Activated CD8-positive, alpha-beta memory T cell treated with anti-CD3 and anti-CD28 coated beads, Interleukin-2, amount 10 ng/mL, durations not matched to agents 7 days and 5 days (primary cell): ENCODE measurements around the gene BAIAP2. TPM values are rescaled to one million over a fixed set of nuclear protein-coding genes. Genes with fewer than 3 reads are reported as not detected.
A peak's percentile ranks its signal among the peaks of the same experiment; 100 is the strongest.

Experiments used
- ATAC-seq: fragments of 150-1000 bp; cut with Tn5 transposase; one replicate; pipeline ENCODE4 v1.10.0; 2021; ENCODE audit warnings: moderate library complexity
- CTCF ChIA-PET: fragments of 350-600 bp; sonication (Branson Sonifier 250); formaldehyde crosslinking; loops from one replicate; lab custom pipeline; 2021; ENCODE audit warnings: antibody characterized with exemption; lab: Charles Lee
- DNase-seq: peaks from one replicate; pipeline ENCODE4 v3.0.0-alpha.2; 2020
- H3K27ac Mint-ChIP-seq: one replicate; pipeline ENCODE4 v1.8.0; 2021; ENCODE audit warnings: mild to moderate bottlenecking, mixed read lengths
- H3K27me3 Mint-ChIP-seq: one replicate; pipeline ENCODE4 v1.8.0; 2021; ENCODE audit warnings: mixed read lengths
- H3K36me3 Mint-ChIP-seq: one replicate; pipeline ENCODE4 v1.8.0; 2021; ENCODE audit warnings: mild to moderate bottlenecking, mixed read lengths
- H3K4me1 Mint-ChIP-seq: one replicate; pipeline ENCODE4 v1.8.0; 2021; ENCODE audit warnings: mixed read lengths
- H3K4me3 Mint-ChIP-seq: one replicate; pipeline ENCODE4 v1.8.0; 2021; ENCODE audit warnings: mild to moderate bottlenecking, moderate library complexity, mixed read lengths
- H3K9me3 Mint-ChIP-seq: one replicate; pipeline ENCODE4 v1.8.0; 2022; ENCODE audit warnings: low read depth, mixed read lengths
- total RNA-seq, 2 experiments: library from RNA; stranded (reverse); gene quantifications; one replicate each; pipeline ENCODE4 v1.2.3, GENCODE V29; 2021

The BAIAP2 gene
- total RNA-seq, 2 experiments from 2014 or later: 4.8 to 7.0 TPM

GRCh38 chr17:80996422-80997305 is 38.3 kb upstream of the BAIAP2 start:
- DNase-seq (no peak), ATAC-seq (no peak)
- Mint-ChIP-seq H3K4me3 (no peak overlapping the region), H3K36me3 (peaks cover 13% of the 10 kb centered on the region), H3K9me3 (no peaks in the 10 kb centered on the region), H3K27me3 (peaks cover 2% of the 10 kb centered on the region), H3K4me1 (peaks cover 22% of the 10 kb centered on the region), H3K27ac (no peak overlapping the region)
- CTCF ChIA-PET: interaction anchor here (1.1 kb wide), 1 partner anchor 98 kb away, joined by 3 read pairs; no protein-coding TSS in a partner anchor

- Mint-ChIP-seq H3K4me1 (peaks cover 23% of the 10 kb centered on the region), H3K9me3 (no peaks in the 10 kb centered on the region), H3K27me3 (peaks cover 7% of the 10 kb centered on the region), H3K36me3 (peaks cover 13% of the 10 kb centered on the region), H3K27ac (no peak overlapping the region), H3K4me3 (no peak overlapping the region)
- DNase-seq (peak; percentile 40), ATAC-seq (peak; percentile 26)
- CTCF ChIA-PET: interaction anchor here (1.1 kb wide), 1 partner anchor 97 kb away, joined by 3 read pairs; no protein-coding TSS in a partner anchor
Observed at GRCh38 chr17:80997424-80998117, 37.4 kb upstream of the BAIAP2 start.

GRCh38 chr17:80998118-80998747 is 36.7 kb upstream of the BAIAP2 start:
- no peak overlapping the region for H3K27ac Mint-ChIP-seq
- no peak for DNase-seq
- H3K36me3 Mint-ChIP-seq: peaks cover 13% of the 10 kb centered on the region
- no peaks in the 10 kb centered on the region for H3K9me3 Mint-ChIP-seq
- CTCF ChIA-PET: interaction anchor here (0.9 to 1.5 kb wide), 3 partner anchors 9 to 103 kb away, joined by 3 to 5 read pairs (median 3); no protein-coding TSS in a partner anchor
- H3K4me1 Mint-ChIP-seq: peaks cover 17% of the 10 kb centered on the region
- no peak for ATAC-seq
- H3K4me3 Mint-ChIP-seq: no peak overlapping the region
- H3K27me3 Mint-ChIP-seq: peaks cover 14% of the 10 kb centered on the region

- DNase-seq (no peak), ATAC-seq (no peak)
- no peaks in the 10 kb centered on the region for H3K9me3 Mint-ChIP-seq
- peaks cover 13% of the 10 kb centered on the region for H3K36me3 Mint-ChIP-seq
- no peak overlapping the region for H3K27ac Mint-ChIP-seq
- H3K4me3 Mint-ChIP-seq: no peak overlapping the region
- peaks cover 19% of the 10 kb centered on the region for H3K27me3 Mint-ChIP-seq
- CTCF ChIA-PET: interaction anchor here (0.9 to 1.5 kb wide), 3 partner anchors 10 to 103 kb away, joined by 3 to 5 read pairs (median 3); no protein-coding TSS in a partner anchor
- peaks cover 17% of the 10 kb centered on the region for H3K4me1 Mint-ChIP-seq
Observed at GRCh38 chr17:80998748-80999535, 36.0 kb upstream of the BAIAP2 start.

GRCh38 chr17:80999536-81000333 is 35.2 kb upstream of the BAIAP2 start:
- Mint-ChIP-seq H3K27ac (no peak overlapping the region), H3K36me3 (peaks cover 13% of the 10 kb centered on the region), H3K4me1 (peaks cover 21% of the 10 kb centered on the region), H3K9me3 (no peaks in the 10 kb centered on the region), H3K27me3 (peaks cover 23% of the 10 kb centered on the region), H3K4me3 (no peak overlapping the region)
- ATAC-seq (no peak), DNase-seq (no peak)
- CTCF ChIA-PET: interaction anchor here (1.5 kb wide), 1 partner anchor 11 kb away, joined by 5 read pairs; no protein-coding TSS in a partner anchor

- CTCF ChIA-PET: interaction anchor here (1.3 kb wide), 1 partner anchor 87 kb away, joined by 3 read pairs; no protein-coding TSS in a partner anchor
- no peaks in the 10 kb centered on the region for H3K9me3 Mint-ChIP-seq
- H3K4me3 Mint-ChIP-seq: no peak overlapping the region
- no peak overlapping the region for H3K27ac Mint-ChIP-seq
- no peak for ATAC-seq
- peaks cover 13% of the 10 kb centered on the region for H3K36me3 Mint-ChIP-seq
- H3K4me1 Mint-ChIP-seq: peaks cover 24% of the 10 kb centered on the region
- H3K27me3 Mint-ChIP-seq: peaks cover 27% of the 10 kb centered on the region
- no peak for DNase-seq
Observed at GRCh38 chr17:81000334-81000630, 34.7 kb upstream of the BAIAP2 start.

- no peaks in the 10 kb centered on the region for H3K9me3 Mint-ChIP-seq
- CTCF ChIA-PET: interaction anchor here (1.3 kb wide), 1 partner anchor 88 kb away, joined by 3 read pairs; no protein-coding TSS in a partner anchor
- H3K27ac Mint-ChIP-seq: no peak overlapping the region
- no peak for ATAC-seq
- peaks cover 20% of the 10 kb centered on the region for H3K4me1 Mint-ChIP-seq
- H3K4me3 Mint-ChIP-seq: no peak overlapping the region
- H3K27me3 Mint-ChIP-seq: peaks cover 27% of the 10 kb centered on the region
- no peak for DNase-seq
- H3K36me3 Mint-ChIP-seq: peaks cover 9% of the 10 kb centered on the region
Observed at GRCh38 chr17:81000631-81001357, 34.2 kb upstream of the BAIAP2 start.

GRCh38 chr17:81002013-81002384 is 33.0 kb upstream of the BAIAP2 start:
- ATAC-seq (no peak), DNase-seq (no peak)
- Mint-ChIP-seq H3K27ac (no peak overlapping the region), H3K9me3 (no peaks in the 10 kb centered on the region), H3K4me1 (peaks cover 19% of the 10 kb centered on the region), H3K4me3 (no peak overlapping the region), H3K36me3 (peaks cover 5% of the 10 kb centered on the region), H3K27me3 (peaks cover 36% of the 10 kb centered on the region)
- CTCF ChIA-PET: interaction anchor here (1.0 to 4.3 kb wide), 2 partner anchors 12 to 20 kb away, joined by 3 to 17 read pairs; partner anchors contain the start of gene CHMP6

- ATAC-seq (no peak), DNase-seq (no peak)
- peaks cover 16% of the 10 kb centered on the region for H3K4me1 Mint-ChIP-seq
- H3K27ac Mint-ChIP-seq: no peak overlapping the region
- H3K4me3 Mint-ChIP-seq: no peak overlapping the region
- H3K9me3 Mint-ChIP-seq: no peaks in the 10 kb centered on the region
- peaks cover 5% of the 10 kb centered on the region for H3K36me3 Mint-ChIP-seq
- CTCF ChIA-PET: interaction anchor here (0.9 to 4.3 kb wide), 4 partner anchors 10 to 95 kb away, joined by 3 to 17 read pairs (median 3); partner anchors contain the start of gene CHMP6
- peaks cover 42% of the 10 kb centered on the region for H3K27me3 Mint-ChIP-seq
Observed at GRCh38 chr17:81002409-81003361, 32.3 kb upstream of the BAIAP2 start.

- CTCF ChIA-PET: interaction anchor here (0.6 to 4.3 kb wide), 6 partner anchors 14 to 98 kb away, joined by 3 to 17 read pairs (median 4); partner anchors contain the start of gene CHMP6
- Mint-ChIP-seq H3K9me3 (no peaks in the 10 kb centered on the region), H3K27me3 (peaks cover 42% of the 10 kb centered on the region), H3K4me1 (peaks cover 14% of the 10 kb centered on the region), H3K4me3 (no peak overlapping the region), H3K27ac (no peak overlapping the region), H3K36me3 (peaks cover 2% of the 10 kb centered on the region)
- ATAC-seq (peak; percentile 27), DNase-seq (no peak)
Observed at GRCh38 chr17:81003711-81004475, 31.1 kb upstream of the BAIAP2 start.
